HG03442 (cell line): Measurements from ENCODE around the gene PRSS8.
A peak's percentile ranks its signal among the peaks of the same experiment; 100 is the strongest.

Experiments
- ATAC-seq: cut with Tn5 transposase; IDR thresholded peaks from one replicate; pipeline ENCODE4 v1.9.1; 2021; ENCODE audit warnings: mild to moderate bottlenecking, moderate library complexity; ENCODE audit not compliant: unreplicated experiment

Gene PRSS8

GRCh38 chr16:31130336-31130891, 5.1 kb downstream of the PRSS8 start:
- ATAC-seq: no peak

GRCh38 chr16:31129568-31130335, 5.8 kb downstream of the PRSS8 start:
- ATAC-seq: no peak

- no peak for ATAC-seq
Observed at GRCh38 chr16:31128711-31129567, 6.6 kb downstream of the PRSS8 start.

GRCh38 chr16:31127182-31127581, 8.3 kb downstream of the PRSS8 start:
- ATAC-seq: no peak

GRCh38 chr16:31125844-31126243, 9.7 kb downstream of the PRSS8 start:
- ATAC-seq: no peak

- ATAC-seq: no peak
Observed at GRCh38 chr16:31120129-31120528, 15.4 kb downstream of the PRSS8 start.

- no peak for ATAC-seq
Observed at GRCh38 chr16:31118223-31119155, 17.0 kb downstream of the PRSS8 start.

- ATAC-seq: peak; percentile 90
Observed at GRCh38 chr16:31117384-31118222, 17.9 kb downstream of the PRSS8 start, which contains the start of gene KAT8. TSS of gene KAT8 (plus strand) at chr16:31117664. CDS start at chr16:31117682, 18 bp downstream.

- ATAC-seq: no peak
Observed at GRCh38 chr16:31114468-31114867, 21.1 kb downstream of the PRSS8 start.

GRCh38 chr16:31113121-31114120, 22.1 kb downstream of the PRSS8 start:
- ATAC-seq: no peak

- ATAC-seq: no peak
Observed at GRCh38 chr16:31112711-31113110, 22.8 kb downstream of the PRSS8 start.

GRCh38 chr16:31111881-31112466, 23.6 kb downstream of the PRSS8 start:
- ATAC-seq: no peak

- no peak for ATAC-seq
Observed at GRCh38 chr16:31110106-31111034, 25.2 kb downstream of the PRSS8 start.

- no peak for ATAC-seq
Observed at GRCh38 chr16:31109622-31110021, 25.9 kb downstream of the PRSS8 start.

- no peak for ATAC-seq
Observed at GRCh38 chr16:31108794-31109558, 26.6 kb downstream of the PRSS8 start.
